ENCODE measurements around the gene BCL2L1.

BCL2L1 gene

GRCh38 chr20:31712564-31713311 lies 9.9 kb downstream of the BCL2L1 start:
- no peak for DNase-seq (ENCODE audit: extremely low read depth, insufficient read length)
- Histone ChIP-seq H3K4me3 (replicated peaks; ENCODE audit: low read depth, low read length) (no peak overlapping the region), H3K36me3 (ENCODE audit: control insufficient read depth, insufficient read depth, low read length) (peaks cover 8% of the 10 kb centered on the region), H3K27me3 (replicated peaks; ENCODE audit: control insufficient read depth, insufficient read depth, low read length) (no peaks in the 10 kb centered on the region)
- no peak for TF ChIP-seq CTCF (IDR thresholded peaks at IDR 0.05; ENCODE audit: insufficient read depth, low read length, poor library complexity, severe bottlenecking)

- H3K27me3 ChIP-seq (replicated peaks; ENCODE audit: control insufficient read depth, insufficient read depth, low read length) = no peaks in the 10 kb centered on the region
- H3K36me3 ChIP-seq (ENCODE audit: control insufficient read depth, insufficient read depth, low read length) = peaks cover 8% of the 10 kb centered on the region
- no peak for DNase-seq (ENCODE audit: extremely low read depth, insufficient read length)
- TF ChIP-seq CTCF (IDR thresholded peaks at IDR 0.05; ENCODE audit: insufficient read depth, low read length, poor library complexity, severe bottlenecking) = no peak
- no peak overlapping the region for H3K4me3 ChIP-seq (replicated peaks; ENCODE audit: low read depth, low read length)
Observed at GRCh38 chr20:31712112-31712553, 10.5 kb downstream of the BCL2L1 start.

DNA sequence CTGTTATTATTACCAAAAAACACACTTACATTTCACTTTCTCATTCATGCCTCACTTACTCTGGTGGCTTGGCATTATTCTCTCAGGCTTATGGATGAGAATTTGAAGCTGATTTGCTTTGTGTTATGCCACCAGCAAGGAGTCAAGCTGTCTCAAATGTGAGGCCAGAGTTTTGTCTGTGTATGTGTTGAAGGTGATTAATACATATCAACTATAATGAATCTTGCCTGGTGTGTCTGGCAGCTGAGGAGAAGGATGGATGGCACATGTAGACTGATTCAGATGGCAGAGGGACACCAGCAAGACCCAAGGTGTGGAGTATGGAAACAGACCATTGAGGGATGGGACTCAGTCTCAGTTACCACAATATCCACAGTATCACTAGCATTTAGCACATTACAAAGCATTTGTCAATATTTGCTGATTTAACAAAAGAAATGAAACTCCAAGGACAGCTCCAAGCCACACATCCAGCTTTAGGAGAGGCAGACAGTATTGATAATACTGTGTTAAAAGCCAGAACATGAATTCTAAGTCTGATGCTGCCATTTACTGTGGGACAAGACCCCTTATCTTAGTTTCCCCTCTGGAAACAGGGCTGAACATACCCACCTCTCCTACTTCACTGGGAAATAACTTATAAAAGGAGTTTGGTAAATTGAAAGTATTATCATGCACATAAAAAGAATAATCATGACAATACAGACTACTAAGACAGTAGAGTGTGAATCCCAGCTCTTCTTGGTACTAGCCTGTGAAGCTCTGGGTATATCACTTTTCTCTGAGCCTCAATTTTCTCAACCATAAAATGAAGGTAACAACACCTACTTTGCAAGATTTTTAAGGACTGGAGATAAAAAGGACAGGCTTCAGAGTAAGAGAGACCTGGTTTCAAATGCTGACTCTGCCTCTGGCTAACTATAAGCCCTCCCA lies 11.2 kb downstream of the BCL2L1 start:
- DNase-seq (ENCODE audit: extremely low read depth, insufficient read length) = no peak
- peaks cover 9% of the 10 kb centered on the region for H3K36me3 ChIP-seq (ENCODE audit: control insufficient read depth, insufficient read depth, low read length)
- no peak for TF ChIP-seq CTCF (IDR thresholded peaks at IDR 0.05; ENCODE audit: insufficient read depth, low read length, poor library complexity, severe bottlenecking)

GRCh38 chr20:31710423-31711108 lies 12.1 kb downstream of the BCL2L1 start:
- Histone ChIP-seq H3K36me3 (ENCODE audit: control insufficient read depth, insufficient read depth, low read length) (peaks cover 9% of the 10 kb centered on the region), H3K4me3 (replicated peaks; ENCODE audit: low read depth, low read length) (no peak overlapping the region), H3K27me3 (replicated peaks; ENCODE audit: control insufficient read depth, insufficient read depth, low read length) (no peaks in the 10 kb centered on the region)
- TF ChIP-seq CTCF (IDR thresholded peaks at IDR 0.05; ENCODE audit: insufficient read depth, low read length, poor library complexity, severe bottlenecking) = no peak
- no peak for DNase-seq (ENCODE audit: extremely low read depth, insufficient read length)

More for the DNA sequence above, 11.2 kb downstream of the BCL2L1 start:
- no peaks in the 10 kb centered on the region for H3K27me3 ChIP-seq (replicated peaks; ENCODE audit: control insufficient read depth, insufficient read depth, low read length)
- no peak overlapping the region for H3K4me3 ChIP-seq (replicated peaks; ENCODE audit: low read depth, low read length)

DNA sequence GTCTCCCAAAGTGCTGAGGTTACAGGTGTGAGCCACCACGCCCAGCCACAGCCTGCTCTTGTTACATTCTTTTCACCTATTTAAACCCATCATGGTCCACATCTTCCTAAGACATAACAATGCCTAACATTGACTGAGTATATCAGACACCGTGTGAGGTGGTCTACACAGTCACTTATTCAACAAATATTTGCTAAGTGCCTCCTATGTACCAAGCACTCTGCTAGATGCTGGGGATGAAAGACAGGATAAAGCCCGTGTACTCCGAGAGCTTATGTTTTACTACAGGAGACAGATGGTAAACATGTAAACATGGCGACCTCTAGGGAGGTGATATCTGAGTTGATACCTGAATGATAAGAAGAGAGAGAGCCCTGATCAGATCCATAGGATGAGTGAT lies 12.7 kb downstream of the BCL2L1 start:
- DNase-seq (ENCODE audit: extremely low read depth, insufficient read length) = no peak
- peaks cover 9% of the 10 kb centered on the region for H3K36me3 ChIP-seq (ENCODE audit: control insufficient read depth, insufficient read depth, low read length)
- no peaks in the 10 kb centered on the region for H3K27me3 ChIP-seq (replicated peaks; ENCODE audit: control insufficient read depth, insufficient read depth, low read length)
- H3K4me3 ChIP-seq (replicated peaks; ENCODE audit: low read depth, low read length) = no peak overlapping the region
- no peak for TF ChIP-seq CTCF (IDR thresholded peaks at IDR 0.05; ENCODE audit: insufficient read depth, low read length, poor library complexity, severe bottlenecking)
